Naive thymus-derived CD8-positive, alpha-beta T cell (primary cell): ENCODE measurements around the gene SULT1C3. TPM values are rescaled to one million over a fixed set of nuclear protein-coding genes. Genes with fewer than 3 reads are reported as not detected.

Experiments used
- ATAC-seq, 2 donors: fragments of 150-1000 bp; cut with Tn5 transposase in 1 of 2; sonication (Bioruptor Pico), chemical (Tn5 transposase) in 1 of 2; 1 replicate in 1 of 2; 2 replicates in 1 of 2; pipeline ENCODE4 v1.10.0; 2021; ENCODE audit warnings: mild to moderate bottlenecking in 2 of 2, moderate library complexity in 2 of 2
- POLR2A ChIA-PET: fragments of 350-600 bp; sonication (Branson Sonifier 250); formaldehyde crosslinking; loops from one replicate; lab custom pipeline; 2021; ENCODE audit warnings: antibody characterized with exemption; lab: Charles Lee
- DNase-seq, 10 donors: peaks; one replicate each; pipeline versions ENCODE4 v3.0.0 to v3.0.0-alpha.2; 2020 to 2022
- H3K27ac Mint-ChIP-seq, 10 donors: one replicate each; pipeline ENCODE4 v1.8.0; 2020 to 2022; ENCODE audit warnings: mild to moderate bottlenecking in 10 of 10, mixed read lengths in 10 of 10, moderate library complexity in 4 of 10, inconsistent platforms in 1 of 10
- H3K27me3 Mint-ChIP-seq, 5 donors: one replicate each; pipeline ENCODE4 v1.8.0; 2021 to 2022; ENCODE audit warnings: mixed read lengths in 5 of 5
- H3K36me3 Mint-ChIP-seq, 3 donors: one replicate each; pipeline ENCODE4 v1.8.0; 2020 to 2022; ENCODE audit warnings: mixed read lengths in 3 of 3, mild to moderate bottlenecking in 2 of 3, inconsistent platforms in 1 of 3
- H3K4me1 Mint-ChIP-seq, 4 donors: one replicate each; pipeline ENCODE4 v1.8.0; 2021 to 2022; ENCODE audit warnings: mixed read lengths in 4 of 4
- H3K4me3 Mint-ChIP-seq, 10 donors: one replicate each; pipeline ENCODE4 v1.8.0; 2020 to 2022; ENCODE audit warnings: mild to moderate bottlenecking in 10 of 10, mixed read lengths in 10 of 10, moderate library complexity in 6 of 10, inconsistent platforms in 1 of 10
- H3K9me3 Mint-ChIP-seq, 9 donors: one replicate each; pipeline ENCODE4 v1.8.0; 2020 to 2022; ENCODE audit warnings: mixed read lengths in 9 of 9, mild to moderate bottlenecking in 3 of 9, inconsistent platforms in 1 of 9, moderate library complexity in 1 of 9
- polyA plus RNA-seq, 3 donors: library from polyadenylated mRNA; unstranded; fragments of 300-500 nt; fragmentation: Illumina TruSeq; gene quantifications; one replicate each; pipeline ENCODE4 v1.2.3, GENCODE V29; 2021
- total RNA-seq, 8 experiments: library from RNA in 2 of 8; stranded (reverse) in 2 of 8; gene quantifications; one replicate each; pipeline ENCODE4 v1.2.3 and lab custom pipeline; 2021 to 2026

Gene SULT1C3
- not detected for total RNA-seq
- polyA plus RNA-seq: not detected
- 0 reads per million in 6 experiments for total RNA-seq (lab: John Stamatoyannopoulos, UW)

- H3K27me3 Mint-ChIP-seq: peaks cover 0 to 7% (median 0%) of the 10 kb centered on the region in 5 donors
- DNase-seq (no peak), ATAC-seq (no peak)
- no peak within 1 kb of the TSS for H3K4me3 Mint-ChIP-seq
- POLR2A ChIA-PET: no interaction called here
- H3K4me1 Mint-ChIP-seq: no peaks in the 10 kb centered on the region
- peaks cover 0 to 8% (median 0%) of the 10 kb centered on the region in 3 donors for H3K36me3 Mint-ChIP-seq
- H3K27ac Mint-ChIP-seq: no peak within 1 kb of the TSS
- peaks cover 0 to 38% (median 12%) of the 10 kb centered on the region in 9 donors for H3K9me3 Mint-ChIP-seq
These were observed at the start of gene SULT1C3 for GRCh38 chr2:108239786-108240185. Gene SULT1C3, plus strand, starts transcription at chr2:108239968. Its CDS starts 7,227 bp downstream, at chr2:108247195.

DNA sequence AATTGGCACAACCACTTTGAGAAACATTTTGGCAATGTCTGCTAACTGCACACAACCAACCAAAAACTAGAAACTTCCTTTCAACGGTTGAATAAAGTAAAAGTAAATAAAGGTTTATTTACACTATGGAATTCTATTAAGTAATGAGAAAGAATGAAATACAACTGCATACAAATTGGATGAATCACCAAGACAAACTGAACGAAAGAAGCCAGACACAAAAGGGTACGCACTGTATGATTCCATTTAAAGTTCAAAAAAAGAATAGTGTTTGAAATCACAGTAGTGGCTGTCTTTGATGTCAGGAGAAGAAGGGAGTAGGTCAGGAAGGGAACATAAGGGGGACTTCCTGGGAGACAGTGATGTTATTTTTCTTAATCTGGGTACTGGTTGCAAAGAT, 46.5 kb upstream of the SULT1C3 start:
- peaks cover 0 to 4% (median 0%) of the 10 kb centered on the region in 9 donors for H3K9me3 Mint-ChIP-seq
- ATAC-seq: no peak
- no peak overlapping the region for H3K4me3 Mint-ChIP-seq
- POLR2A ChIA-PET: no interaction called here
- H3K36me3 Mint-ChIP-seq: no peaks in the 10 kb centered on the region
- no peak overlapping the region for H3K27ac Mint-ChIP-seq
- peaks cover 0 to 26% (median 8%) of the 10 kb centered on the region in 5 donors for H3K27me3 Mint-ChIP-seq
- no peak for DNase-seq
- H3K4me1 Mint-ChIP-seq: no peaks in the 10 kb centered on the region

DNA sequence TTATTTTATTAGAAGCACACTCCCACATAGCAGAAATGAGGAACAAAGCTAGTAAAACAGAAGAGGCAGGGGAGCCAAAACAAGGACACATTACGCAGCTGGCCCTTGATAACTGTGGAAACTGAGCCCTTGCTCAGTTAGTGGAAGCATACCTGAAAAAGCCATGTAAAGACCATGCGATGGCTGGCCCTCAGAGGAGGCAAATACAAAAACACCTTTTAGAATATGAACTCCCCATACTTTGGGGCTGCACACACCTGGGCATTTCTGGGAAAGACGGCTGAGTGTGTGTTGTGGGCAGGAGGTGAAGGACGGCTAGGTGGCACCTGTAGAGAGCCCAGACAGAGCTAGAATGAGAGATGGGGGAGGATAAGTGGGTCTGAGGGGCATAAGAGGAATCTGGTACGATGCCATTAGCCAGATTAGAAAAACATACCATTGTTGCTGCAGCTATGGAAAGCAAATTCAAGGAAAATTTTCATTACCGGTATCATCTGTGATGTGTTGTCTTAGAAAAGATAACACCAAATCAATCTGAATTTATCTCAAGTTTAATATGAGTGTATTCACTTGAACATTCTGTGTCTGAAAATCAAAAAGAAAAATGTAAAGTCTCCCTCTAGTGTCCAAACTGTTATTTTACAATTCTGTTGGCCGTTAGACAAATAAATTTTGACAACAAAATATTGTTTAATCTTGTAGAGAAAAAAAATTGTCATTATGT, 45.2 kb upstream of the SULT1C3 start:
- H3K27me3 Mint-ChIP-seq: peaks cover 0 to 26% (median 8%) of the 10 kb centered on the region in 5 donors
- H3K36me3 Mint-ChIP-seq: no peaks in the 10 kb centered on the region
- H3K4me1 Mint-ChIP-seq: no peaks in the 10 kb centered on the region
- POLR2A ChIA-PET: no interaction called here
- no peak for DNase-seq
- peaks cover 0 to 4% (median 0%) of the 10 kb centered on the region in 9 donors for H3K9me3 Mint-ChIP-seq
- no peak for ATAC-seq
- H3K27ac Mint-ChIP-seq: no peak overlapping the region
- H3K4me3 Mint-ChIP-seq: no peak overlapping the region

GRCh38 chr2:108195133-108195439, 44.7 kb upstream of the SULT1C3 start:
- no peaks in the 10 kb centered on the region for H3K36me3 Mint-ChIP-seq
- no peak for ATAC-seq

GRCh38 chr2:108199726-108200125, 40.0 kb upstream of the SULT1C3 start:
- Mint-ChIP-seq H3K4me3 (no peak overlapping the region), H3K27me3 (peaks cover 0 to 3% (median 0%) of the 10 kb centered on the region in 5 donors), H3K9me3 (peaks cover 2 to 31% (median 13%) of the 10 kb centered on the region in 9 donors), H3K27ac (no peak overlapping the region), H3K36me3 (peaks cover 0 to 17% (median 0%) of the 10 kb centered on the region in 3 donors), H3K4me1 (no peaks in the 10 kb centered on the region)
- no peak for DNase-seq
- POLR2A ChIA-PET: no interaction called here
- ATAC-seq: no peak

More at GRCh38 chr2:108195133-108195439, 44.7 kb upstream of the SULT1C3 start:
- POLR2A ChIA-PET: no interaction called here
- Mint-ChIP-seq H3K9me3 (peaks cover 0 to 4% (median 0%) of the 10 kb centered on the region in 9 donors), H3K27ac (no peak overlapping the region), H3K4me1 (no peaks in the 10 kb centered on the region), H3K27me3 (peaks cover 0 to 26% (median 8%) of the 10 kb centered on the region in 5 donors), H3K4me3 (no peak overlapping the region)
- no peak for DNase-seq

GRCh38 chr2:108200569-108200968, 39.2 kb upstream of the SULT1C3 start:
- Mint-ChIP-seq H3K27ac (no peak overlapping the region), H3K4me3 (no peak overlapping the region), H3K36me3 (peaks cover 0 to 17% (median 0%) of the 10 kb centered on the region in 3 donors), H3K9me3 (peaks cover 2 to 31% (median 13%) of the 10 kb centered on the region in 9 donors), H3K4me1 (no peaks in the 10 kb centered on the region), H3K27me3 (peaks cover 0 to 3% (median 0%) of the 10 kb centered on the region in 5 donors)
- ATAC-seq: no peak
- POLR2A ChIA-PET: no interaction called here
- DNase-seq: no peak

DNA sequence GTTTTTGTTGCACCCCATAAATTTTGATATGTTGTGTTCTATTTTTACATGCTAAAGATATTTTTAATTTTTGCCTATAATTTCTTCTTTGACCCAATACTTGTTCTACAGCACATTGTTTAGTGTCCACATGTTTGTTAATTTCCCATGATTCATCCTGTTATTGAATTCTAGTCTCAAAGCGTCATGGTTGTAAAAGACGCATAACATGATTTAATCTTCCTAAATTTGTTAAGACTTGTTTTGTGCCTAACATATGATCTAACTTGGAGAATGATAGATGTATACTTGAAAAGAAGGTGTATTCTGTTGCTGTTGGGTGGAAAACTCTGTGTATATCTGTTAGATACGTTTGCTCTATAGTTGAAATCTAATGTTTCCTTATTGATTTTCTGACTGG, 27.1 kb upstream of the SULT1C3 start:
- DNase-seq: no peak
- Mint-ChIP-seq H3K9me3 (peaks cover 5 to 23% (median 17%) of the 10 kb centered on the region in 9 donors), H3K27ac (no peak overlapping the region), H3K4me3 (no peak overlapping the region), H3K4me1 (no peaks in the 10 kb centered on the region), H3K27me3 (peaks cover 0 to 17% (median 4%) of the 10 kb centered on the region in 5 donors), H3K36me3 (peaks cover 0 to 13% (median 0%) of the 10 kb centered on the region in 3 donors)
- POLR2A ChIA-PET: no interaction called here
- ATAC-seq: no peak

DNA sequence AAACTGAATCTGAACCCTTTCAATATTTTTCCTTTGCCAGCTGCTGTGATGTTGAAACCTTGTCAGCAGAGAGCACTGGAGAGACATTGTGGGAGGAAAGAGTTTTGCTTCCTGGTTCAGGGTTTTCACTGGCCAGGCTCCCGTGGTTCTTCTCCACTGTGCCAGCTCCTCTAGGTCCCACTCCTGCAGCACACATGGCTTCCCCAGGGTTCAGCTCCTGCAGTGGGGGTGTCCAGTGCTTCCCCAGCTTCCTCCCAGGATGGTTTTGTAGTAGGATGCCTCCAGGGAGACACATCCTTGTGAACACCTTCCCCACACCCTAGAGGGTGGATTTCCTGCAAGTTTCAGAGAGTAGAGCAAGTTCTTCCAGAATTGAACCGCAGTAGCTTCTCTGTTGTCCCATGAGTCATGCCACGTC, 24.0 kb upstream of the SULT1C3 start:
- DNase-seq: no peak
- POLR2A ChIA-PET: no interaction called here

GRCh38 chr2:108217211-108217610, 22.6 kb upstream of the SULT1C3 start:
- POLR2A ChIA-PET: no interaction called here
- peaks cover 0 to 9% (median 5%) of the 10 kb centered on the region in 5 donors for H3K27me3 Mint-ChIP-seq
- no peak overlapping the region for H3K27ac Mint-ChIP-seq
- ATAC-seq (no peak), DNase-seq (no peak)
- H3K9me3 Mint-ChIP-seq: peaks cover 0 to 2% (median 0%) of the 10 kb centered on the region in 9 donors
- H3K4me1 Mint-ChIP-seq: no peaks in the 10 kb centered on the region
- no peak overlapping the region for H3K4me3 Mint-ChIP-seq
- no peaks in the 10 kb centered on the region for H3K36me3 Mint-ChIP-seq

More for the DNA sequence above, 24.0 kb upstream of the SULT1C3 start:
- no peak for ATAC-seq
- Mint-ChIP-seq H3K4me1 (no peaks in the 10 kb centered on the region), H3K27ac (no peak overlapping the region), H3K4me3 (no peak overlapping the region), H3K36me3 (no peaks in the 10 kb centered on the region), H3K27me3 (peaks cover 0 to 8% (median 6%) of the 10 kb centered on the region in 5 donors), H3K9me3 (peaks cover 0 to 7% (median 0%) of the 10 kb centered on the region in 9 donors)

- POLR2A ChIA-PET: no interaction called here
- DNase-seq (no peak), ATAC-seq (no peak)
- Mint-ChIP-seq H3K27me3 (peaks cover 0 to 8% (median 4%) of the 10 kb centered on the region in 5 donors), H3K36me3 (peaks cover 0 to 15% (median 3%) of the 10 kb centered on the region in 3 donors), H3K9me3 (peaks cover 4 to 21% (median 12%) of the 10 kb centered on the region in 9 donors), H3K4me1 (no peaks in the 10 kb centered on the region), H3K27ac (no peak overlapping the region), H3K4me3 (no peak overlapping the region)
These were observed 20.1 kb upstream of the SULT1C3 start for GRCh38 chr2:108219688-108220087.

DNA sequence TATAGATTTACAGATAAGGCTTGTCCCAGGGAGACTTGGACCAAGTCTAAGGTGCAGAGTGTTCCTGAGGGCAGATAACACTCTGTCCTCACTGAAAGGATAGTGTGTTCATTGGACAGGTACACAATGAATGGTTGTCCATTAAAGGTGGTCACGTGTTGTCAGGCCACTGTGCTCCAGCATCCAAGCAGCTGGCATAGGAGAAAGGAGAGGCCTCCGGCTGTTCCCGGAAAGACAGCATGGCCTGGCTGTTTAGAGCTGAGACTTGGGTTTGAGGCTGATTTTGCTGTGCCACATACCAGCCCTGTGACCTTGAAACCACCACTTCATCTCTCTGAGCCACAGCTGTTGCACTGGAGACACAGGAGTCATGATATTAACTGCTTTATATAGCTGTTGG, 19.6 kb upstream of the SULT1C3 start:
- Mint-ChIP-seq H3K27me3 (peaks cover 0 to 8% (median 5%) of the 10 kb centered on the region in 5 donors), H3K36me3 (peaks cover 0 to 15% (median 3%) of the 10 kb centered on the region in 3 donors), H3K4me1 (no peaks in the 10 kb centered on the region), H3K27ac (no peak overlapping the region), H3K9me3 (peaks cover 4 to 22% (median 15%) of the 10 kb centered on the region in 9 donors), H3K4me3 (no peak overlapping the region)
- DNase-seq (no peak), ATAC-seq (no peak)
- POLR2A ChIA-PET: no interaction called here

DNA sequence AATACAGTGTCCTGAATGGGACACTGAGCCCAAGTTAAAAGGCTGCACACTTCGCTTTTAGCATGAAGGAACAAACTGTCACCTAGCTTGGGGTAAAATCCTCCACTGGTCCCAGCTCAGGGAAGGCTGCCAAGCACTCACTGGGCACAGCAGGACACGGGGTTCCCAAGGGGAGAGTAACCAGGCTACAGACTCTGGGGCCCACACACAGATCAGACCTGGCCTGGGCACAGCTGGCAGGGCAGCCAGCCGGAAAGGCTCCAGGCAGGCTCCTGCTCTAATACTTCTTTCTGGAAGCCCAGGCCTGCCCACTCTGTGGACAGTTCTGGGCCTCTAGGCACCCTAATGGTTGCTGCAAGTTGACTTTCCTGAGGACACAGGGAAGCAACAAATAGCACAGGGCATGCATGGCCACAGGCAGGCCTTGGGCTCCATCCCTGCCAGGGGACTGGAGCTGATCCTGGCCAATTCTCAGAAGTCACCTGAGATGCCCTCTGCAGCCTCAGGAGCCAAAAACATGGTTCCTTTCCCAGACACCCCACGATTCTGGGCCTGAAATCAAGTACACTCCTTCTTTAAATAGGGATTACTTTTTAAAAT, 18.7 kb upstream of the SULT1C3 start:
- DNase-seq: no peak
- Mint-ChIP-seq H3K4me1 (no peaks in the 10 kb centered on the region), H3K27me3 (peaks cover 0 to 8% (median 5%) of the 10 kb centered on the region in 5 donors), H3K36me3 (peaks cover 0 to 15% (median 3%) of the 10 kb centered on the region in 3 donors), H3K9me3 (peaks cover 4 to 25% (median 16%) of the 10 kb centered on the region in 9 donors), H3K27ac (no peak overlapping the region), H3K4me3 (no peak overlapping the region)
- no peak for ATAC-seq
- POLR2A ChIA-PET: no interaction called here

DNA sequence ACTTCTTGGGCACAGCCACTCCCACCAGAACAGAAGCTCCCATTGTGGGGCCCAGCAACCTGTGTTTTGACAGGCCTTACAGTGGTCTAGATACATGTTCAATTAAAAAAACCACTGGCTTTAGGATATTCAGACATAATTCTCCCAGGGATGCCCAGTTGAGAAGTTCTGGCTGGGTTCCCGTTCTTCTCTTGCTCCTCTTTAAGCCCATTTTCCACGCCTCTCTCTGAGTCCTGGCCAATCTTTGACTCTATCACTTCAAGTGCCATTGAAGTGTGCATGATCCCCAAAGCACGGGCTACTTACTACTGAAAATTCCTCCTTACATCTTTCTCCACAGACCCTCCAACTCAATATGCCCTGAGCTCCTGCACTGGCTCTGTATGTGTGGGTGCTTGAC, 17.5 kb upstream of the SULT1C3 start:
- POLR2A ChIA-PET: no interaction called here
- no peak overlapping the region for H3K27ac Mint-ChIP-seq
- DNase-seq (no peak), ATAC-seq (no peak)
- H3K4me3 Mint-ChIP-seq: no peak overlapping the region
- no peaks in the 10 kb centered on the region for H3K4me1 Mint-ChIP-seq
- peaks cover 0 to 15% (median 3%) of the 10 kb centered on the region in 3 donors for H3K36me3 Mint-ChIP-seq
- H3K27me3 Mint-ChIP-seq: peaks cover 0 to 11% (median 8%) of the 10 kb centered on the region in 5 donors
- H3K9me3 Mint-ChIP-seq: peaks cover 5 to 25% (median 16%) of the 10 kb centered on the region in 9 donors
